WERI-Rb-1 (cell line): ENCODE results near the gene HDAC3.
A peak's percentile ranks its signal among the peaks of the same experiment; 100 is the strongest.

Source experiments
- DNase-seq: peaks from one replicate; pipeline ENCODE4 v3.0.0-alpha.2; 2020
- H3K27ac ChIP-seq: fragments of 250-450 bp; sonication (Bioruptor Pico); 2 replicates; pipeline ENCODE4 v1.5.1; 2020; ENCODE audit warnings: mild to moderate bottlenecking, moderate library complexity
- H3K27me3 ChIP-seq: fragments of 250-450 bp; sonication (Bioruptor Pico); 2 replicates; pipeline ENCODE4 v1.5.1; 2021; ENCODE audit warnings: mild to moderate bottlenecking, low read depth, moderate library complexity; ENCODE audit not compliant: insufficient read depth, severe bottlenecking
- H3K36me3 ChIP-seq: fragments of 250-450 bp; sonication (Bioruptor Pico); 2 replicates; pipeline ENCODE4 v1.5.1; 2020; ENCODE audit warnings: mild to moderate bottlenecking, moderate library complexity
- H3K4me3 ChIP-seq: 2 replicates; pipeline ENCODE4 v1.5.1; 2011; ENCODE audit warnings: low read depth, mild to moderate bottlenecking, control low read depth, low read length
- H3K9me3 ChIP-seq: fragments of 250-450 bp; sonication (Bioruptor Pico); 2 replicates; pipeline ENCODE4 v1.5.1; 2021; ENCODE audit warnings: mild to moderate bottlenecking, moderate library complexity; ENCODE audit not compliant: severe bottlenecking
- CTCF ChIP-seq: IDR thresholded peaks from 2 replicates; pipeline ENCODE4 v1.5.1; 2011; ENCODE audit warnings: low read depth, mild to moderate bottlenecking, control low read depth, inconsistent platforms, low read length

HDAC3 gene

GRCh38 chr5:141603923-141604717 lies 32.5 kb downstream of the HDAC3 start:
- Histone ChIP-seq H3K36me3 (no peaks in the 10 kb centered on the region), H3K27ac (no peak overlapping the region), H3K27me3 (no peaks in the 10 kb centered on the region), H3K4me3 (no peak overlapping the region), H3K9me3 (no peaks in the 10 kb centered on the region)
- no peak for DNase-seq
- TF ChIP-seq CTCF: no peak

GRCh38 chr5:141602606-141603005 lies 34.0 kb downstream of the HDAC3 start:
- H3K27ac ChIP-seq: no peak overlapping the region

DNA sequence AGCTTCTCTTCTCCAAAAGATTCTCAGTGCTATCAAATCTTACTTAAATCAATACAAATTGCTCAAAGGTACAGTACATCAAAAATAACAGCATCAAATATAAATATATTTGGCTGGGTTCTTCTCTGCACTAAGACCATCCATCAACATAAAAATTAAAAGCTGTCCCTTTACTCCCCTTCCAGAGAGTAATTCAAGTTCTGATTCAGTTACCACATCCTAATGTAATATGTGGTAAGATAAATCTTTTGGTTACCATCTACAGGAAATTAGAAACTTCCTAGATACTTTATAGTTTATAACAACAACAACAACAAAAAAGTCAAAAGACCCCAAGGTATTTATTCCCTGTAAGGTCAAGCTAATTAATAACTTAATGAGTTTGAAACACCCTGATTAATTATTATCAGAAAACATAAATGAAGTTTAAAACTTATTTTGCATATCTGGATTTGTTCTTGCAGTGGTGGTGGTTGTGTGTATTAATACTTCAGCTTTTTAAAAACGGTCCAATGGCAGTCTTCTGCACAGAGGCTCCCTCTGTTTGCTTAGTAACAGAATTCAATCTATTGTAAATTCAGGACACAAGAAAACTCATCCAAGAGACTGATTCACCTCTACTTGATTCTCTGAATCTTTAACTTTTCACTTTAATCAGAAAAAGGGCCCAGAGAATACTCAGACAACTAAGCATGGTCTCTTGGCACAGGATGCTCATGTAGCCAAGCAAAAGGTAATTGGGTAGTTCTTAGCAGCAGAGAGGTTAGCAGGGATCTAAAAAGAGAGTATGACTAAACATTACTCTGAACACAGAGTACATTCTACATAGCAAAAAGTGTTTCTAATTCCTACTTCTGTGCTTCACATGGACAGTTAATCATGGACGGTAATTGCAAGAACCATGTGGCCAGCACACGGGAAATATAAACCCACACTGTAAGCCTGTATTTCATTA lies 38.0 kb downstream of the HDAC3 start:
- TF ChIP-seq CTCF: no peak
- Histone ChIP-seq H3K27ac (no peak overlapping the region), H3K9me3 (peaks cover 2% of the 10 kb centered on the region), H3K27me3 (no peaks in the 10 kb centered on the region), H3K36me3 (peaks cover 5% of the 10 kb centered on the region; the same call in 1 of the 2 replicates), H3K4me3 (no peak overlapping the region)
- no peak for DNase-seq

More at GRCh38 chr5:141602606-141603005, 34.0 kb downstream of the HDAC3 start:
- H3K27me3 ChIP-seq: no peaks in the 10 kb centered on the region
- H3K36me3 ChIP-seq: no peaks in the 10 kb centered on the region
- DNase-seq: no peak
- no peaks in the 10 kb centered on the region for H3K9me3 ChIP-seq
- TF ChIP-seq CTCF: no peak
- no peak overlapping the region for H3K4me3 ChIP-seq

DNA sequence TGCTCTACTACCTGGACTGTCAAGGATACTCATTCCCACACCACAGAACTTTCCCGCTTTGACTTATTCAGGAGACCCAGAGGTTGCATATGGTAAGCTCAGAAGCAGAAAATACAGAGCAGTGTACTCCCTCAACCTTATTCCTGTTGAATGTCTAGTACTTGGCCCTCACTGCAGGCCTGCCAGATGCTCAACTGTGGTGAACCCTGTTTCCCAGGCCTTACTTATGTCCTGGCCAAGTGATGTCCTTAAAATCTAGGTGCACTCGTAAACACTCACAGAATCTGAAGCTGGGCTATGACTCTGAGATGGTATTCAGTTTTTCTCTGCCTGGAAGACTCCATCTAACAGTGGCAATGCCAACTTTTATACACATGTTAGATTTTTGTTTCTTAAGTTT lies 38.8 kb downstream of the HDAC3 start:
- no peak overlapping the region for H3K27ac ChIP-seq
- DNase-seq: peak; percentile 33
- peaks cover 10% of the 10 kb centered on the region for H3K36me3 ChIP-seq

GRCh38 chr5:141597394-141597793 lies 39.3 kb downstream of the HDAC3 start:
- Histone ChIP-seq H3K27ac (no peak overlapping the region), H3K9me3 (peaks cover 2% of the 10 kb centered on the region), H3K36me3 (peaks cover 10% of the 10 kb centered on the region), H3K27me3 (no peaks in the 10 kb centered on the region), H3K4me3 (no peak overlapping the region)
- no peak for DNase-seq
- no peak for TF ChIP-seq CTCF

More for the DNA sequence above, 38.8 kb downstream of the HDAC3 start:
- Histone ChIP-seq H3K9me3 (peaks cover 2% of the 10 kb centered on the region), H3K4me3 (no peak overlapping the region), H3K27me3 (no peaks in the 10 kb centered on the region)
- no peak for TF ChIP-seq CTCF
